ENCODE results near the gene DPP3. TPM values are rescaled to one million over a fixed set of nuclear protein-coding genes. Genes with fewer than 3 reads are reported as not detected.

DPP3 gene
- total and polyA plus RNA-seq, 4 experiments from 2014 or later = 21.0 to 31.0 (median 25.9) TPM

DNA sequence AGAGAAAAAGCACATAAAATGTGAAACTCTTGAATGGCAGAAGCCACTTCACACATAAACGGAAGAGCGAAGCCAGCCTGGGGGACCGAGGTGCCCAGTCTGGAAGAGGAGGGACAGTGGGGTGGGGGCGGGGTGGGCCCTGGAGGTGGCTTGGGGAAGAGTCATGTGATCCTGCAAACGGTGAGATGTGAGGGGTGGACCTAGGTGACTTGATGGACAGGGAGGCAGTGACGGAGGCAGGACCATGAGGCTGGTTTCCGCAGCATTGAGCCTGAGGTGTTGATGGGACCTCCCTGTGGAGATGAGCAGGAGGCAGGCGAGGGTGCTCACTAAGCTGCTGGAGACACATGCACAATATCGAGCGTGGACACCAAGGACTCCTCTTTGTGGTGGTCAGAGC, 48.8 kb downstream of the DPP3 start:
- CTCF ChIA-PET (ENCODE audit: partially characterized antibody) = no interaction called here
- Histone ChIP-seq H3K27me3 (ENCODE audit: insufficient read depth, low read length) (no peaks in the 10 kb centered on the region), H3K4me3 (ENCODE audit: low read length in 2 of 2) (no peak overlapping the region), H3K36me3 (ENCODE audit: insufficient read depth, low read length) (peaks cover 3% of the 10 kb centered on the region), H3K27ac (ENCODE audit: low read depth, low read length) (no peak overlapping the region), H3K4me1 (ENCODE audit: insufficient read depth, low read length) (no peaks in the 10 kb centered on the region), H3K9me3 (ENCODE audit: control insufficient read depth in 1 of 2, low read length in 2 of 2) (no peaks in the 10 kb centered on the region)
- Mint-ChIP-seq H3K4me3 (no peak overlapping the region), H3K36me3 (peaks cover 22 to 32% of the 10 kb centered on the region in 2 donors), H3K4me1 (peaks cover 0 to 5% (median 1%) of the 10 kb centered on the region in 4 donors), H3K27ac (peak overlapping the region in 1 of 7 donors; percentile 29), H3K27me3 (no peaks in the 10 kb centered on the region), H3K9me3 (no peaks in the 10 kb centered on the region)
- no peak for DNase-seq
- intact Hi-C loops (cut with micrococcal nuclease) = no loop called here
- POLR2A ChIA-PET (ENCODE audit: partially characterized antibody) = no interaction called here

DNA sequence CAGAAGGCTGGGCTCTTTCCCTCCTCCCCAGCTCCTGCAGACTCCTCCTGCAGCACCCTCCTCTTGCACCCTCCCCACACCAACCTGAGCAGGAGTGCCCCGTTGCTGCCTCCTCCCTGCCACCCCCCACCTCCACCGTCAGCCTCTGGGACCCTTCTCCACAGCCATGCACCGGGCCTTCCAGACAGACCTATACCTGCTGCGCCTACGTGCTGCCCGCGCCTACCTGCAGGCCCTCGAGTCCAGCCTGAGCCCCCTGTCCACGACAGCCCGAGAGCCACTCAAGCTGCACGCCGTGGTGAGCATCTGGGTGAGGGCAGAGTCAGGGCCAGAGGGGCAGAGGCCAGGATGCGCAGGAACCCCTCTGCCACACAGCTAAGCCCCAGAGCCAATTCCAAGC, 49.4 kb downstream of the DPP3 start:
- POLR2A ChIA-PET (ENCODE audit: partially characterized antibody) = interaction anchor here (1.7 kb wide), 1 partner anchor 16 kb away, joined by 7 read pairs; the partner anchor contains the start of genes ACTN3 and ZDHHC24
- intact Hi-C loops (cut with micrococcal nuclease) = no loop called here
- CTCF ChIA-PET (ENCODE audit: partially characterized antibody) = no interaction called here

DNA sequence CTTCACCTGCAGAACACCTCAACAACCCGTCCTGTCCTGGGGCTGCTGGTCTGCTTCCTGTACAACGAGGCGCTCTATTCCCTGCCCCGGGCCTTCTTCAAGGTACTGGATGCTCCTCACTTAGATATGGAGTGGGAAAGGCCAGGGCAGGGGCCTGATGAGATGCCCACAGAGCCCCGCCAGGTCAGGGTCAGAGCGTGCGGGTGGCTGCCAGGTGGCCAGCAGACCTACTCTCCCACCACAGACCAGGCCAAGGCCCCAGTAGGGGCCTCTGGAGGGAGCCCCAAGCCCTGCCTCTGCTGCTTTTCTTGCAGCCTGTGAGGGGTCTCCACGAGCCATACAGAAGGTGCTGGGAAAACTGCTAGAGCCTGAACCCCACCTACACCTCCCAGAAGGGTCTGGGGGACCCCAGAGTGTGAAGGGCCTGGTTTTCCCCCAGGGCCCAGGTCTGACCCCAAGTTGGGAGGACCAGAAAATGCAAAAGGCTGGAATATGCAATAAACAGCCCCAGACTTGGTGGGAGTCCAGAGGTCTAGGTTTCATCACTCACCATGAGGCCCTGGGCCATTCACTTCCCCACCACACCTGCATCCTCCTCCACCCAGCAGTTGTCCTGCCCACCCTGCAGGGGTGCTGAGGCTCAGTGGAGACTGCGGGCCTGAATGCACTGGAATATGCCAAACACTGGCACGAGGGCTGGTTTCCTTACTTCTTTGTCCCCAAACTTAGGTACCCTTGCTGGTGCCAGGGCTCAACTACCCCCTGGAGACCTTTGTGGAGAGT, 50.9 kb downstream of the DPP3 start:
- Mint-ChIP-seq H3K4me1 (peaks cover 0 to 5% (median 1%) of the 10 kb centered on the region in 4 donors), H3K27me3 (no peaks in the 10 kb centered on the region), H3K27ac (no peak overlapping the region), H3K36me3 (peaks cover 25 to 31% of the 10 kb centered on the region in 2 donors), H3K9me3 (no peaks in the 10 kb centered on the region), H3K4me3 (no peak overlapping the region)
- intact Hi-C loops (cut with micrococcal nuclease) = no loop called here
- H3K4me3 ChIP-seq (ENCODE audit: low read length in 2 of 2) = no peak overlapping the region
- H3K36me3 ChIP-seq (ENCODE audit: insufficient read depth, low read length) = peaks cover 3% of the 10 kb centered on the region
- H3K4me1 ChIP-seq (ENCODE audit: insufficient read depth, low read length) = no peaks in the 10 kb centered on the region
- no peak for DNase-seq
- no peaks in the 10 kb centered on the region for H3K9me3 ChIP-seq (ENCODE audit: control insufficient read depth in 1 of 2, low read length in 2 of 2)
- POLR2A ChIA-PET (ENCODE audit: partially characterized antibody) = interaction anchor here (1.7 kb wide), 1 partner anchor 15 kb away, joined by 7 read pairs; the partner anchor contains the start of genes ACTN3 and ZDHHC24
- no peak overlapping the region for H3K27ac ChIP-seq (ENCODE audit: low read depth, low read length)
- CTCF ChIA-PET (ENCODE audit: partially characterized antibody) = no interaction called here
- H3K27me3 ChIP-seq (ENCODE audit: insufficient read depth, low read length) = no peaks in the 10 kb centered on the region

More for the DNA sequence above, 49.4 kb downstream of the DPP3 start:
- Mint-ChIP-seq H3K4me3 (no peak overlapping the region), H3K36me3 (peaks cover 22 to 29% of the 10 kb centered on the region in 2 donors), H3K9me3 (no peaks in the 10 kb centered on the region), H3K27ac (no peak overlapping the region), H3K27me3 (no peaks in the 10 kb centered on the region), H3K4me1 (peaks cover 0 to 5% (median 1%) of the 10 kb centered on the region in 4 donors)
- Histone ChIP-seq H3K4me1 (ENCODE audit: insufficient read depth, low read length) (no peaks in the 10 kb centered on the region), H3K36me3 (ENCODE audit: insufficient read depth, low read length) (peaks cover 3% of the 10 kb centered on the region), H3K4me3 (ENCODE audit: low read length in 2 of 2) (no peak overlapping the region), H3K27me3 (ENCODE audit: insufficient read depth, low read length) (no peaks in the 10 kb centered on the region), H3K27ac (ENCODE audit: low read depth, low read length) (no peak overlapping the region), H3K9me3 (ENCODE audit: control insufficient read depth in 1 of 2, low read length in 2 of 2) (no peaks in the 10 kb centered on the region)
- no peak for DNase-seq

DNA sequence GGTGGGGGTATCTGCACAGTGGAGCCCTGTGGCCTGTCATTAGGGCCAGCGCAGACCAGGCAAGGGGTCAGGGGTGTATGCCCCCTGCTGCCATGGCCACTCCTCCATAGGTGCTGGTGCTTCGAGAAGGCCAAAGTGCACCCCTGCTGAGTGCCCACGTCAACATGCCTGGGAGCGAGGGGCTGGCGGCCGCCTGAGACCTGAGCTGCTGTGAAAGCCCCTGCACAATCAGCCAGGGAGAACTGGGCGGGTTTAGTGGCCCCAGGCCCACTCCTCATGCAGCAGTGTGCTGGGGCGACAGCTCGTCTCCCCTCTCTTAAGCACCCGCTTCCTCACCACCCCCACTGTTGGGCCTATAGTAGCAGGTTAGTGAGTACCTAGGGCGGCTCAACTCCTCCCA, 51.6 kb downstream of the DPP3 start:
- Histone ChIP-seq H3K4me3 (ENCODE audit: low read length in 2 of 2) (no peak overlapping the region), H3K27me3 (ENCODE audit: insufficient read depth, low read length) (no peaks in the 10 kb centered on the region), H3K27ac (ENCODE audit: low read depth, low read length) (no peak overlapping the region), H3K9me3 (ENCODE audit: control insufficient read depth in 1 of 2, low read length in 2 of 2) (no peaks in the 10 kb centered on the region), H3K4me1 (ENCODE audit: insufficient read depth, low read length) (no peaks in the 10 kb centered on the region), H3K36me3 (ENCODE audit: insufficient read depth, low read length) (peaks cover 4% of the 10 kb centered on the region)
- ChIA-PET POLR2A (ENCODE audit: partially characterized antibody) (no interaction called here), CTCF (ENCODE audit: partially characterized antibody) (interaction anchor here (1.3 kb wide), 1 partner anchor 21 kb away, joined by 3 read pairs; the partner anchor contains the start of gene BBS1)
- Mint-ChIP-seq H3K27me3 (no peaks in the 10 kb centered on the region), H3K27ac (peak overlapping the region in 2 of 7 donors; percentile 15 to 37), H3K36me3 (peaks cover 22 to 30% of the 10 kb centered on the region in 2 donors), H3K4me1 (peaks cover 0 to 5% (median 1%) of the 10 kb centered on the region in 4 donors), H3K9me3 (no peaks in the 10 kb centered on the region), H3K4me3 (no peak overlapping the region)
- intact Hi-C loops (cut with micrococcal nuclease) = no loop called here
- no peak for DNase-seq

DNA sequence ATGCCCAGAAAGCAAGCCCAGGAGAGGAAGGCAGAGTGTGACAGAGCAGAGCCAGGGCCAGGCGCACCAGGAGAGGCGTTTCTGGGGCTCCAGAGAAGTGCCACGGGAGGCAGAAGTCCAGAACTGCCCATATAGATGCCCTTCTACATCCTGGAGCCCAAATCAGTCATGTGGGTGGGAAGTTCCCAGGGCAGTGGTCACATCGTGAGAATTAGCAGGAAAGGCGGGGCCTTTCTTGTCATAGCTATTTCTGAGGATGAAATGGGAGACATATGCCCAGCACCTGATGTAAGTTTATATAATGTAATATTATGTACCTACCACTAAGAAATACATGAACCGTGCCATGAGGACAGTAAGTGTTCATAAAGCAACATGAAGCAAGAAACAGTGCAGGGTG, 52.5 kb downstream of the DPP3 start:
- Histone ChIP-seq H3K4me1 (ENCODE audit: insufficient read depth, low read length) (no peaks in the 10 kb centered on the region), H3K4me3 (ENCODE audit: low read length in 2 of 2) (no peak overlapping the region), H3K9me3 (ENCODE audit: control insufficient read depth in 1 of 2, low read length in 2 of 2) (no peaks in the 10 kb centered on the region), H3K36me3 (ENCODE audit: insufficient read depth, low read length) (peaks cover 6% of the 10 kb centered on the region), H3K27me3 (ENCODE audit: insufficient read depth, low read length) (no peaks in the 10 kb centered on the region), H3K27ac (ENCODE audit: low read depth, low read length) (no peak overlapping the region)
- Mint-ChIP-seq H3K4me3 (no peak overlapping the region), H3K27ac (peak overlapping the region in 5 of 7 donors; percentile 23 to 80 (median 37)), H3K27me3 (no peaks in the 10 kb centered on the region), H3K36me3 (peaks cover 20 to 32% of the 10 kb centered on the region in 2 donors), H3K4me1 (peaks cover 0 to 5% (median 1%) of the 10 kb centered on the region in 4 donors), H3K9me3 (no peaks in the 10 kb centered on the region)
- intact Hi-C loops (cut with micrococcal nuclease) = no loop called here
- ChIA-PET CTCF (ENCODE audit: partially characterized antibody) (interaction anchor here (1.3 kb wide), 1 partner anchor 22 kb away, joined by 3 read pairs; the partner anchor contains the start of gene BBS1), POLR2A (ENCODE audit: partially characterized antibody) (interaction anchor here (1.3 kb wide), 1 partner anchor 13 kb away, joined by 3 read pairs; the partner anchor contains the start of gene ZDHHC24)
- DNase-seq = no peak

DNA sequence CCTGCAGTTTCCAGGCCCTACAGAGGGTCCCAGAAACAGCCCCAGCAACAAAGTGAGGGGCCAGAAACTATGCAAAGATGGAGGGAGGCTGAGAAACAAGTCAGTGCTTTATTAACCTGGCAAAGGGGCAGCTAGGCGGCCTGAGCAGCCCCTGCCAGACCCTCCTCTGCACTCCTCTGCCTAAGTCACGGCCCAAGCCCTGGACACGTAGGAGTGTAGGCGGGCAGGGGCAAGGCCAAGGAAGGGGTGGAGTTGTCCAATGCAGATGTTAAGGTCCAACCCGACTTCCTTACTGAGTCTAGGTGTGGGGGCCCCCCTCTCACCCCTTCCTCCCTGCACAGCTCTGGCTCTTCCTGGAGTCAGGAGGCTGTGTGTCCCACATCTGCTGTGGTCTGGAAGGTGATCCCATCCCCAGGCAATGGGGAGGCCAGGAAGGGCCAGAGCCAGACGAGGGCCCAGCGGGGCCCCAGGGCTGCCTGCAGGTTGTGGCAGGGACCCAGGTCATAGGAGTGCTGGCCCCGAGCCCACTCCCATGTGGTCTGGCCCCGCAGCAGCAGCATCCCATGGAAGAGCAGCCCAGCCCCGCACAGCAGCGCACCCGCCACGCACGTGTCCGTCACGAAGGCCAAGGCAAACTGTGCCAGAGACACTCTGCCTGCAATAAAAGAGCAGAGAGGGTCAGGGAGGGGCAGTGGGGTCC, 59.1 kb downstream of the DPP3 start:
- no peaks in the 10 kb centered on the region for H3K27me3 ChIP-seq (ENCODE audit: insufficient read depth, low read length)
- no peak overlapping the region for H3K4me3 Mint-ChIP-seq
- H3K9me3 Mint-ChIP-seq = no peaks in the 10 kb centered on the region
- H3K9me3 ChIP-seq (ENCODE audit: control insufficient read depth in 1 of 2, low read length in 2 of 2) = no peaks in the 10 kb centered on the region
- CTCF ChIA-PET (ENCODE audit: partially characterized antibody) = no interaction called here
- H3K36me3 ChIP-seq (ENCODE audit: insufficient read depth, low read length) = peaks cover 3% of the 10 kb centered on the region
- no peak for DNase-seq
- peaks cover 12% of the 10 kb centered on the region for H3K4me1 ChIP-seq (ENCODE audit: insufficient read depth, low read length)
- peak overlapping the region in 1 of 7 donors; percentile 22 for H3K27ac Mint-ChIP-seq
- H3K4me1 Mint-ChIP-seq = peaks cover 17 to 30% (median 24%) of the 10 kb centered on the region in 4 donors
- H3K36me3 Mint-ChIP-seq = peaks cover 34 to 49% of the 10 kb centered on the region in 2 donors
- no peak overlapping the region for H3K27ac ChIP-seq (ENCODE audit: low read depth, low read length)
- POLR2A ChIA-PET (ENCODE audit: partially characterized antibody) = interaction anchor here (0.8 to 1.6 kb wide), 2 partner anchors 29 to 99 kb away, joined by 3 to 4 read pairs; partner anchors contain the start of genes CTSF and RBM4
- no peaks in the 10 kb centered on the region for H3K27me3 Mint-ChIP-seq
- H3K4me3 ChIP-seq (ENCODE audit: low read length in 2 of 2) = no peak overlapping the region
- intact Hi-C loops (cut with micrococcal nuclease) = no loop called here

DNA sequence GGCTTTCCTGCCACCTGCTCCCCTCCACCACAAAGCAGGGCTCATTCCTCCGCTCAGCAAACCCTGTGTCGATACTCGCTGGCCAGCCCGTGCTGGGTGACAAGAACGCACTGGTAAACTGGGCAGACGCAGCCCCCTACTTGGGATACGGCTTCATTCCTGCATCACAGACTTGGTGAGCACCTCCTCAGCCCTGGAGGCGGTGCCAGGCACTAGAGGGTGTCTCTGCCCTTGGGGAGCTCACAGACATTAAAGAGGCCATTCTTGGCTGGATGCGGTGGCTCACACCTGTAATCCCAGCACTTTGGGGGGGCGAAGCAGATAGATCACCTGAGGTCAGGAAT, 59.6 kb downstream of the DPP3 start:
- H3K9me3 Mint-ChIP-seq = no peaks in the 10 kb centered on the region
- H3K4me3 Mint-ChIP-seq = no peak overlapping the region
- no peaks in the 10 kb centered on the region for H3K9me3 ChIP-seq (ENCODE audit: control insufficient read depth in 1 of 2, low read length in 2 of 2)
- no peak overlapping the region for H3K27ac Mint-ChIP-seq
- no peaks in the 10 kb centered on the region for H3K27me3 Mint-ChIP-seq
- ChIA-PET CTCF (ENCODE audit: partially characterized antibody) (no interaction called here), POLR2A (ENCODE audit: partially characterized antibody) (interaction anchor here (0.8 kb wide), 1 partner anchor 29 kb away, joined by 3 read pairs; the partner anchor contains the start of gene CTSF)
- peaks cover 3% of the 10 kb centered on the region for H3K36me3 ChIP-seq (ENCODE audit: insufficient read depth, low read length)
- no peak overlapping the region for H3K4me3 ChIP-seq (ENCODE audit: low read length in 2 of 2)
- H3K27me3 ChIP-seq (ENCODE audit: insufficient read depth, low read length) = no peaks in the 10 kb centered on the region
- peaks cover 18% of the 10 kb centered on the region for H3K4me1 ChIP-seq (ENCODE audit: insufficient read depth, low read length)
- peaks cover 18 to 35% (median 26%) of the 10 kb centered on the region in 4 donors for H3K4me1 Mint-ChIP-seq
- intact Hi-C loops (cut with micrococcal nuclease) = no loop called here
- peaks cover 34 to 49% of the 10 kb centered on the region in 2 donors for H3K36me3 Mint-ChIP-seq
- no peak overlapping the region for H3K27ac ChIP-seq (ENCODE audit: low read depth, low read length)
- no peak for DNase-seq

Measured in CD4-positive, alpha-beta memory T cell (primary cell).